SKM-1 treated with dmso at 0.1 percent for 144 hours (cell line): Measurements from ENCODE around the gene PDE3B.
"Not testable (repeated sequence)": the region's sequence is repeated elsewhere in the genome, so short reads cannot be mapped to it uniquely, and the experiment has no call there.

Experiments
- DNase-seq: peaks from one replicate; lab custom pipeline; 2025; ENCODE audit not compliant: unreplicated experiment; lab: John Stamatoyannopoulos, UW

The PDE3B gene

DNA sequence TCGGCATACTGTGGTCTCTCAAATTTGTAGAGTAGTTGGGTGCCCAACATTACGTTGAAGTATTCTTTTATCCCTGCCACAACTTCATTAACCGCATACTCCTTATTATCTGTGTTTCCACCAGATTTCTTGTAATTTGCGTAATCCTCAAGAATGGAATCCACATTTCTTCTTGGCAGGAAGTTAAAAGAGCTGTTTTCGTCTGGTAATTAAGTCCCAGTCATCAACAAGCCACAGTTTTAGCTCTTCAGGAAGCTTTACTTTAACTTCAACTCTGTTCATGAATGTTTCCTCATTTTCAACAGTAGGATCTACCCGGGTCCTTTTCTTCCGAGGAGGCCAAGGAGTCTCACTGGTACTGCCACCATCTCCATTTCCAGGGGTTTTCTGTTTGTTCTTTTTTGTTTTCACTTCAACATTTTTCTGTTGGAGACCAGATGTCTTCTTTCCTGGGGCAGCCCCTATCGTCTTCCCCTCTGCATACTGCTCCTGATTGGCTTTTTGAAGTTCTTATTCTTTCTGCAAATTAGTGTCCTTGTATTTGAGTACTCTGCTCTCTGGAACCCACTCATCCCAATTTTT lies 30.3 kb downstream of the PDE3B start:
- DNase-seq: no peak

DNA sequence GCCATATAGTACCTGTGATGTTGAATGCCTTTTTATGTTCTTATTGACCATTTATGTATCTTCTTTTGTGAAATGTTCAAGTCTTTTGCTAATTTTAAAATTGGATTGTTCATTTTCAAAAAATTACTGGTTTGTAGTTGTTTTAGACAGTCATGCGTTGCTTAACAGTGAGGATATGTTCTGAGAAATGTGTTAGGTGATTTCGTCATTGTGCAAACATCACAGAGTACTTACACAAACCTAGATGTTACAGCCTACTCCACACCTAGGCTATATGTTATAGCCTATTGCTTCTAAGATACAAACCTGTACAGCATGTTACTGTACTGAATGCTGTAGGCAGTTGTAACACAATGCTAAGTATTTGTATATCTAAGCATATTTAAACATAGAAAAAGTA lies 32.5 kb downstream of the PDE3B start:
- no peak for DNase-seq

DNA sequence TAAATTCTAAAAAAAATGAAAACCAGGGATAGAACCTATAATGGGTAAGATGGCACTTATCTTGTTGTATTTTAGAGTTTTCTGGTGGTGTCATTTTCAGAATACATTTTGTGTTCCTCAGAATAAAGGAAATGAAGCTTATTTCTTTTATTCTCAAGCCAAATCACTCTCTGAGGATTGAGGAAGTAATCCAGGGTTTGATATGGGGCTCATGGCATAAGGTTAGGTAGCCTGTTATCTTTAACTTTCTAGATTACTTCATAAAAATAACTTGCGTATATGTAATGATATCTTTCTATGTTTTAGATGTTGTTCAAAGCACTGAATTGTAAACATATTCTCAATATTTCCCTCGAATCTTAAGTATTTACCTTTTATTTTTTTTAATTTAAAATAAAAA lies 33.5 kb downstream of the PDE3B start:
- no peak for DNase-seq

DNA sequence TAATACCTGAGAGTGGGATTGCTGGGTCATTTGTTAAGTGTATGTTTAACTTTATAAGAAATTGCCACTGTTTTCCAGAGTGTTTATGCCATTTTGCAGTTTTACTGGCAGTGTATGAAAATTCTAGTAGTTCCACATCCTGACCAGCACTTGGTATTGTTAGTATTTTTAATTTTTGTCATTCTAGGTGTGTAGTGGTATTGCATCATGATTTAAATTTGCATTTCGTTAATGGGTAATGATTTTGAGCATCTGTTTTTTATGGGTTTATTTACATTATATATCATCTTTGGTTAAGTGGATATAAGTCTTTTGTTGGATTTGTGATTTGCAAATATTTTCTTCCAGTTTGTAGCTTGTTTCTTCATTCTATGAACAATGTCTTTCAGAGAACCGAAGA lies 34.7 kb downstream of the PDE3B start:
- no peak for DNase-seq

DNA sequence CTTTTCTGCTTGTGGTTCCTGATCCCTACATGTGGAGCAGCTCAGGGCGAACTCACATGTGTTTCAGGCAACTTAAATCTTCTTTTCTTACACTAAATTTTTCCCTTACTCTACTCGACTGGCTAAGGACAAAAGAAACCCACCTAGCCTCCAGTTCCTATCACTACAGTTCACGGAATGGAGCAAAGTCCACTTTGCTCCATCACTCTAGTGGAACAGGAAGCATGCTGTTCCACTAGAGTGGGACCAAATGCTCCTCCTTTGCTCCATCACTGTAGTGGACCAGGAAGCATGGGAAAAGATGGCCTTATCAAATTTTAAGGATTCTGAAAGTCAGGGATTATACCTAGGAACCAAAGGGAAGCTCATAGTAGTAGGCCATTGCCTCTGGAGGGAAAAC lies 36.1 kb downstream of the PDE3B start:
- DNase-seq: no peak

DNA sequence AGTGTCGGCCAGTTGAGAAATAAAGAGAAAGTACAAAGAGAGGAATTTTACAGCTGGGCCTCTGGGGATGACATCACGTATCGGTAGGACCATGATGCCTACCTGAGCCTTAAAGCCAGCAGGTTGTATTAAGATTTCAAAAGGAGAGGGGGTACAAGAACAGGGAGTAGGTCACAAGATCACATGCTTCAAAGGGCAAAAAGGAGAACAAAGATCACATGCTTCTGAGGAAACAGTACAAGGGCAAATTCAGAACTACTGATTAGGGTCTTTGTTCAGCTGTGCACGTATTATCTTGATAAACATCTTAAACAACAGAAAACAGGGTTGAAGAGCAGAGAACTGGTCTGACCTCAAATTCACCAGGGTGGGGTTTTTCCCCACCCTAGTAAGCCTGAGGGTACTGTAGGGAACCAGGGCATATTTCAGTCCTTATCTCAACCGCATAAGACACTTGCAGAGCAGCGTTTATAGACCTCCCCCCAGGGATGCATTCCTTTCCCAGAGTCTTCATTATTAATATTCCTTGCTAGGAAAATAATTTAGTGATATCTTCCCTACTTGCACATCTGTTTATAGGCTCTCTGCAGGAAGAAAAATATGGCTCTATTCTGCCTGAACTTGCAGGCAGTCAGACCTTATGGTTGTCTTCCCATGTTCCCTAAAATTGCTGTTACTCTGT lies 40.8 kb downstream of the PDE3B start:
- DNase-seq: not testable (repeated sequence)

DNA sequence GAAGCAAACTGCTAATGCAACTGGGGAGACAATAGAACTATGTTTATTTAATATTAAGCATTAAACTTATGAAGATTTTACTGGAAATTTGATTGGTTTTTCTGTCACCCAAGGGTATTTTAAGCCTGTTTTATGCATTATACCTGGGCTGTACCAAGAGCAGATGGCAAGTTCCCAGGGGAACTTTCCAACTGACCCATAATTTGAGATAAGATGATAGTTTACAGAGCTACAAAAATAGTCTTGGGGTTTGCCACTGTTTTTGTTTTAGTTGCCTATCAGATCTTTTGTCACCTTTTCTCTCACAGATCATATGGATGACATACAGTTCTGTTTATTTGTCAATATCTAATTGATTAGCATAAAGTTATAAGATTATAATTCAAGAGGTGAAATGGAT lies 43.9 kb downstream of the PDE3B start:
- no peak for DNase-seq

DNA sequence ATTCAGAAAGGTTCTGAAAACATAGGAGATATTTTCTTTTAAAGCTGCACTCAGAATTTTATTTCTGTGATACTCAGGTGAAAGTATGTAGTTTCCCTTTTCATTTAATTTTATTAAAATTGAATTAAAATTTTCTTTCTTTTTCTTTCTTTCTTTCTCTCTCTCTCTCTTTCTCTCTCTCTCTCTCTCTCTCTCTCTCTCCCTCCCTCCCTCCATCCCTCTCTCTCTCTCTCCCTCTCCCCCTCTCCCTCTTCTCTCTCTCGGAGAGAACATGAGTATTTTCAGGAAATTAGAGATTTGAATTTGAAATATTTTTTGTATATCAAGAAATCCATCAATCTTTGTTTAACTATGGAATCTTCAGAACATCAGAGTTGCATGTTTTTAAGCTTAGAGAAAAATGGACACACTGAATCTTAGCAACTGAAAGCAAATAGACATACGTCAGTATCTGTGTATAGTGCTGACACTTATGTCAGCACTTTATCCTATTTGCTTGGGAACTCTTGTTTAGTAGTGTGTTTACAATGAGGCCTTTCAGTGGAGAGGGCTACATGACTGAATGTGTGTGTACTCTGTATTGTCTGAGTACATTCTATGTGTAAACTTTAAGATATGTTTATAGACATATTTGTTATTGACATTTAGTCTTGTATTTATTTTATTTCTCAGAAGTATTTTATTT lies 44.5 kb downstream of the PDE3B start:
- DNase-seq: no peak

DNA sequence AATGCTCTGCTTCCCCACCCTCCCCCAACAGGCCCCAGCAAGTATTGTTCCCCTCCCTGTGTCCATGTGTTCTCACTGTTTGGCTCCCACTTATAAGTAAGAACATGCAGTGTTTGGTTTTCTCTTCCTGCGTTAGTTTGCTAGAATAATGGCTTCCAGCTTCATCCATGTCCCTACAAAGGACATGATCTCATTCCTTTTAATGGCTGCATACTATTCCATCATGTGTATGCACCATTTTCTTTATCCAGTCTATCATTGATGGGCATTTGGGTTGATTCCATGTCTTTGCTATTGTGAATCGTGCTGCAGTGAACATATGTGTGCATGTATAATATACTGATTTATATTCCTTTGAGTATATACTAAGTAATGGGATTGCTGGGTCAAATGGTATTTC lies 52.1 kb downstream of the PDE3B start:
- DNase-seq: not testable (repeated sequence)

DNA sequence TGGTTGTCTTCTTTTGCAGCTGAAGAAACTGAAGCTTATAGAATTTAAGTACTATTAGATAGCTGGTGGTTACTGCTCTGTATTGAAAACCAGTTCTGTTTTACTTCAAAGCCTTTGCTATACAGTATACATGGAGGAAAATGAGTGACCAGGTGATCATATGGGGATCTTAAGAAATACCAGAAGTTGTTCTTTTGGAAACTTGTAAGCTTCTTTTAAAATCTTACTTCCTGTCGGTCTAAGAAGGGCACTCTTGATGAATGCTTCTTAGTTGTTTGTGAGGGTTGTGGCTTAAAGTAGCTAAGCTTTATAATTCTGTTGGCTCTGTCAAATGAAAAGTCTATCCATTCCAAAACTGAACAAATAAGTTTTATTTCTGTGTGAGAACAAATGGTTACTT lies 55.2 kb downstream of the PDE3B start:
- no peak for DNase-seq

DNA sequence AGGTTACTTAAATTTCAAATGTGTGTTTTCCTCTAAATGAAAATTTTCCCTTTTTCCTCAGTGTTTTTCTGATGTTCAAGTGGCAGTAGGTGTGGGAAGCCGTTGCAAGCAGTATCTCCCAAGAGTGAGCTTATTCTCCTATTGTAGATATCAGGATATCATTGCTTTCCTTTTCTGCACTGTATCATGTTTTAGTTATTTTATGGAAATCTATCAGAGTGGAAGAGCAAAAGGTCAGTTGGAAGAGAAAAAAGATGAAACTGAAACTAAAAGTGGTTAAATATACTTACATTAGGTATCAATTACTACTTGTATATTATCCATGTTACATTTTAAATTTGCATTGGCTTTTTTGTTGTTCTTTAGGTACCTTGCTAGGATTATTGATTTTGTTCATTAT lies 57.0 kb downstream of the PDE3B start:
- no peak for DNase-seq

DNA sequence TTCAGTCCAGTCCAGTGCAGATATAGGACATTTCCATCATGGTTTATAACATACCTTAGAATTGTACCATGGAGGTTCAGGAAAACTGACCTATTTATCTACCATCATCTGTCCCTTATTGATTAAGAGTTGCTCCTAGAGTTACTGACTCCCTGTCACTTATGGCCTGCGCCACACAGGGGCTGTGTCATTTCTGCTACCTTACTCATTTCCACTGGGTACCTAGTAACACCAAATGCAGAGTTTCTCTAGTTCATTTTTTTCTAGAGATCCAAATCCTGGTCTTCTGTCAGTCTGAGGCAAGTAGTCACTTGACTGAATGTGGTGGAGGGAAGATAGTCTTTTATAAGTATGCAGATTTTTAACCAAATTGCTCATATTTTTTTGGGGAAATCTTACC lies 59.2 kb downstream of the PDE3B start:
- DNase-seq: no peak

DNA sequence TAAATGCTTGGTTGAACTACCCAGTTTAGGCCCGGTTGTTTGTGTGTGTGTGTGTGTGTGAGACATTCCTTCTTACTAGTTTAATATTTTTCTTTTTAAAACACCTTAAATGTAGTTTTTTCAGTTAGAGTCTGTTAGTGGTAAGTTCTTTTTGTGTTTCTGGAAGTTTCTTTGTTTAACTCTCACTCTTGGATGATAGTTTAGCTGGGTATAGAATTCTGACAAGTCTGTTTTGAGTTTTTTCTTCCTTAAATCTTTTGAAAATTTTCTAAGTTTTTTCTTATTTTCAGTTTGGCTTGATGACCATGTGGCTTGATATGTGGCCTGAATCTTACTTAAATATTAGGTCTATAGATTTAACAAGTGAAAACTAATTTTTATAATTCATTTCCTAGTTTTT lies 60.1 kb downstream of the PDE3B start:
- no peak for DNase-seq

DNA sequence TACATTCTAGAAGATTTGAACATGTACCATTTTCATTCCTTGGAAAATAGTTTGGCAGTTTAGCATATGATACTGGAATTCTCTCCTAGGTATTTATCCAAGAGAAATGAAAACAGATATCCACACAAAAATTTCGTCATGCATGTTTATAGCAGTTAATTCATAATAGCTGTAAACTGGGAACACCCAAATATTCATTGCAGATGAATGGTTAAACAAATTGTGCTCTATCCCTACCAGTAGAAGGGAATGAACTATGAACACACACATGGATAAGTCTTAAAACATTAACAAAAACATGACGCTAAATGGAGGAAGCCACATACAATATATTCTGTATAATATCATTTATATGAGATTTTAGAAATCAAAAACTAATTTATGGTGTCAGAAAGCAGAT lies 61.5 kb downstream of the PDE3B start:
- no peak for DNase-seq

DNA sequence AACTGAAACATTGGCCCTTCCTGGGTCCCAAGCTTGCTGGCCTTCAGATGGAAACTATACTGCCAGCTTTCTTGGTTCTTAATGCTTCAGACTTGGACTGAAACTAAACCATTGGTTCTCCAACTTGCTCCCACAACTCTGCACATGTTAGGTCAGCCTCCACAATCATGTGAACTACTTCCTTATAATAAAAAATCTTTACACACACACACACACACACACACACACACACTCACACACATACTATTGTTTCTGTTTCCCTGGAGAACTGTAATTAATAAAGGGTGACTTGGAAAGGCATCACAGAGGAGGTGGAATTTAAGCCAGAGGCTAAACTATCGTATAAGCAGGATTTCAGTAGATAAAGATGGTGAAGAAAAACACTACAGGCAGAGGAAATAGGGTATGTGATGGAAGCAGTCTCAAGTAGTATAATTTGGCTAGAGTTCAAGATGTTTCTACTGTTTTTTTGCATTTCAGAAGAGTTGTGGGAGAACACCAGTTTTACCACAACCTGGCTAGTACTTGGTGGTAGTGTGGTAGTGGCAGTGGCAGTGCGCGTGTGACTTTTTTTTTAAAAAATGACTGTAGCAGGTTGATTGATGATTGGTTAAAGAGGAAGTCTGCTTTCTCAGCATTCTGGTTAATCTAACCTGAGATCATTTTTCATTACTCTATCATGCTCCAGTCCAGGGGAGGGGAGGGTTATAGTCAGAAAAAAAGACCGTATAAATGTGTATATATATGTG lies 70.1 kb downstream of the PDE3B start:
- no peak for DNase-seq

DNA sequence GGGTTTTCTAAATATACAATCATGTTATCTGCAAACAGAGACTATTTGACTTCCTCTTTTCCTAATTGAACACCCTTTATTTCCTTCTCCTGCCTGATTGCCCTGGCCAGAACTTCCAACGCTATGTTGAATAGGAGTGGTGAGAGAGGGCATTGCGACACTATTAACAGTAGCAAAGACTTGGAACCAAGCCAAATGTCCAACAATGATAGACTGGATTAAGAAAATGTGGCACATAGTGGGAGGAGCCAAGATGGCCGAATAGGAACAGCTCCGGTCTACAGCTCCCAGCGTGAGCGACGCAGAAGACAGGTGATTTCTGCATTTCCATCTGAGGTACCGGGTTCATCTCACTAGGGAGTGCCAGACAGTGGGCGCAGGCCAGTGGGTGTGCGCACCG lies 72.1 kb downstream of the PDE3B start:
- DNase-seq: not testable (repeated sequence)

DNA sequence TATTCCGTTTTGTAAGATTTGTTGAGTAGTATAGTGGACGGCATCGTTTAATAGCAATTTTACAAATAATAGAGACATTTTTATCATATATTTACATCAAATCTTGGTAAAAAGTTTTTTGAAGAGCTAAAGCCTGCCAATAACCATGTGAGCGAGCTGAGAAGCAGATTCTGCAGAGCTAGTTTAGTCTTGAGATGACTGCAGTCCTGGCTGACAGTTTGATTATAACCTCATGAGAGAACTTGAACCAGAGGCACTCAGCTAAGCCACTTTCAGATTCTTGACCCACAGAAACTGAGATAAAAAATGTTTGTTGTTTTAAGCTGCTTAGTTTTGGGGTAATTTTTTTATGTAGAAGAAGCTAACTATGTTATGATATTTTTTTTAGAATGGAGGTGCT lies 78.9 kb downstream of the PDE3B start:
- no peak for DNase-seq

DNA sequence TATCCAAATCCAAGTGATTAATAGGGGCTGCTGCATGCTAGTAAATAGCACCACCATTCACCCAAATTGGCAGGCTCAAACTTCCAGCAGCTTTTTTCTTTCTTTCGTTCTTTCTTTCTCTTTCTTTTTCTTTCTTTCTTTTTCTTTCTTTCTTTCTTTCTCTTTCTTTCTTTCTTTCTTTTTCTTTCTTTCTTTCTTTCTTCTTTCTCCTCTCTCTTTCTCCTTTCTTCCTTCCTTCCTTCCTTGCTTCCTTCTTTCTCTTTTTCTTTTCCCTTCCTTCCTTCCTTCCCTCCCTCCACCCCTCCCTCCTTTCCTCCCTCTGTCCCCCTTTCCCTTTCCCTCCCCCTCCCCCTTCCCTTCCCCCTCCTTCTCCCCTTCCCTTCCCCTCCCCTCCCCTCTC lies 81.5 kb downstream of the PDE3B start:
- no peak for DNase-seq

DNA sequence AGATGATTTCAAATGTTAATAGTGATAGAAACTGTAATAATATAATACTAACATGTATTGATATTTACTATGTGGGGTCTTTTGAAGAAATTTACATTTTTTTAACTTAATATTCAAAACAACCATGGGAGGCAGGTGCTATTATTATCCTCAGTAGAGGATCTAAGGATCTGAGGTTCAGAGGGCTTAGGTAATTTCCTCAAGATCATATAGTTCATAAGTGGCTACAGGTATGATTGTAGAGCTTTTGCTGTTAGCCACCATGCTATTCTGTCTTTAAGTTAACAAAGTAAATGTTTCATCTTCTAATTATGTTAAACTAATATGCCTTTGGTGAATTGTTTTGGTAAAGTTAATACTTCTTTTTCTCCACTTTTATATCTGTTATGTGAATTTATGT lies 83.6 kb downstream of the PDE3B start:
- DNase-seq: no peak

DNA sequence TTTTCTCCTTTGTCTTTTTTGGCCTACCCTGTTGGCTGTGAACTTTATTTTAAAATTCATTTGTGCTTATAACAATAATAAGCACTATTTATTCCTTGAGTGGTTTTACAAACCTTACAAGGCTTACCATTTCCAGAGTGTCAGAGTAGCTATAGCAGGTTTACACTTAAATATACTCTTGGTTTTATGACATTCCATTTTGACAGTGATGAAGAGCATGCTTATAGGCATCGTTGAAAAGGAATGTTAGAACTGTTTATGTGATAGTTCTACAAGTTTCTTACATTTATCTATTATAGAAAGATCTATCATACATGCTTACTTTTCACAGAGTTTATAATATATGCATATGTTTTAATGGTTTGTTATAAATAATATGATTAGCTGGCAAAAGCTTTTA lies 84.1 kb downstream of the PDE3B start:
- no peak for DNase-seq

DNA sequence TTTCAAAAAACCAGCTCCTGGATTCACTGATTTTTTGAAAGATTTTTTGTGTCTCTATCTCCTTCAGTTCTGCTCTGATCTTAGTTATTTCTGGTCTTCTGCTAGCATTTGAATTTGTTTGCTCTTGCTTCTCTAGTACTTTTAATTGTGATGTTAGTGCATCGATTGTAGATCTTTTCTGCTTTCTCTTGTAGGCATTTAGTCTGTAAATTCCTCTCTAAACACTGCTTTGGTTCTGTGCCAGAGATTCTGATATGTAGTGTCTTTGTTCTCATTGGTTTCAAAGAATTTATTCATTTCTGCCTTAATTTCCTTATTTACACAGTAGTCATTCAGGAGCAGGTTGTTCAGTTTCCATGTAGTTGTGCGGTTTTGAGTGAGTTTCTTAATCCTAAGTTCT lies 96.9 kb downstream of the PDE3B start:
- not testable (repeated sequence) for DNase-seq

DNA sequence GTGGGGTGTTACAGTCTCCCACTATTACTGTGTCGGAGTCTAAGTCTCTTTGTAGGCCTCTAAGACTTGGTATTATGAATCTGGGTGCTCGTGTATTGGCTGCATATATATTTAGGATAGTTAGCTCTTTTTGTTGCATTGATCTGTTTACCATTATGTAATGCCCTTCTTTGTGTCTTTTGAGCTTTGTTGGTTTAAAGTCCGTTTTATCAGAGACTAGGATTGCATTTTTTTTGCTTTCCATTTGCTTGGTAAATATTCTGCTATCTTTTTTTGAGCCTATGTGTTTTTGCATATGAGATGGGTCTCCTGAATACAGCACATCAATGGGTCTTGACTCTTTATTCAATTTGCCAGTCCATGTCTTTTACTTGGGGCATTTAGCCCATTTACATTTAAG lies 97.6 kb downstream of the PDE3B start:
- no peak for DNase-seq
